Osteoblast (primary cell): Measurements from ENCODE around the gene TBCD. TPM values are rescaled to one million over a fixed set of nuclear protein-coding genes. Genes with fewer than 3 reads are reported as not detected.

Experiments
- DNase-seq: peaks from one replicate; pipeline ENCODE4 v3.0.0; 2011; ENCODE audit warnings: low spot score, mixed read lengths; ENCODE audit not compliant: insufficient read length; ENCODE audit errors: missing footprints
- H2AFZ ChIP-seq: 2 replicates; pipeline ENCODE4 v1.6.0; 2011; ENCODE audit warnings: mild to moderate bottlenecking, low read length
- H3K27ac ChIP-seq: 2 replicates; pipeline ENCODE4 v1.5.1; 2011; ENCODE audit warnings: mild to moderate bottlenecking, low read depth, low read length, moderate library complexity
- H3K27me3 ChIP-seq: 2 replicates; pipeline ENCODE4 v1.6.0; 2012; ENCODE audit warnings: mild to moderate bottlenecking, control low read depth, inconsistent platforms, low read length, moderate library complexity; ENCODE audit not compliant: insufficient read depth
- H3K36me3 ChIP-seq: 2 replicates; pipeline ENCODE4 v1.5.1; 2011; ENCODE audit warnings: mild to moderate bottlenecking, low read length, control low read depth, moderate library complexity; ENCODE audit not compliant: insufficient read depth
- H3K4me1 ChIP-seq: 2 replicates; pipeline ENCODE4 v1.5.1; 2011; ENCODE audit warnings: mild to moderate bottlenecking, low read length, control low read depth, moderate library complexity; ENCODE audit not compliant: insufficient read depth
- H3K4me2 ChIP-seq: 2 replicates; pipeline ENCODE4 v1.6.0; 2011; ENCODE audit warnings: mild to moderate bottlenecking, low read length; ENCODE audit not compliant: insufficient read depth
- H3K4me3 ChIP-seq: fragments of 200-600 bp; sonication (generic); 3 replicates; pipeline ENCODE4 v1.5.1; 2012; ENCODE audit warnings: mild to moderate bottlenecking, low read length, inconsistent platforms; ENCODE audit not compliant: insufficient read depth
- H3K79me2 ChIP-seq: 2 replicates; pipeline ENCODE4 v1.6.0; 2012; ENCODE audit warnings: mild to moderate bottlenecking, low read length, control low read depth, inconsistent platforms; ENCODE audit not compliant: insufficient read depth
- H3K9me3 ChIP-seq: 2 replicates; pipeline ENCODE4 v1.5.1; 2011; ENCODE audit warnings: low read depth, low read length, control low read depth
- H4K20me1 ChIP-seq: 2 replicates; pipeline ENCODE4 v1.6.0; 2012; ENCODE audit warnings: mild to moderate bottlenecking, low read length, control low read depth; ENCODE audit not compliant: insufficient read depth
- CTCF ChIP-seq: IDR thresholded peaks from 2 replicates; pipeline ENCODE4 v1.5.1; 2011; ENCODE audit warnings: mild to moderate bottlenecking, low read depth, low read length, moderate library complexity; ENCODE audit errors: extremely low read depth
- total RNA-seq: library from RNA; depleted of rRNA; stranded (reverse); fragments of >200 nt; gene quantifications from 2 replicates; pipeline ENCODE4 v1.2.3, GENCODE V29; 2012

The TBCD gene
- total RNA-seq, 1 donor: 29.0 TPM

- H3K79me2 ChIP-seq: peaks cover 30% of the 10 kb centered on the region
- no peak overlapping the region for H3K4me3 ChIP-seq
- H3K27me3 ChIP-seq: no peaks in the 10 kb centered on the region
- no peak for TF ChIP-seq CTCF
- peaks cover 13% of the 10 kb centered on the region for H3K36me3 ChIP-seq
- H3K4me2 ChIP-seq: no peak overlapping the region
- H4K20me1 ChIP-seq: no peaks in the 10 kb centered on the region
- no peak overlapping the region for H2AFZ ChIP-seq
- no peak overlapping the region for H3K27ac ChIP-seq
- DNase-seq: peak; percentile 36
- H3K4me1 ChIP-seq: peaks cover 7% of the 10 kb centered on the region
- H3K9me3 ChIP-seq: no peaks in the 10 kb centered on the region
Observed at GRCh38 chr17:82786427-82786826, 34.6 kb downstream of the TBCD start.

- peaks cover 9% of the 10 kb centered on the region for H3K36me3 ChIP-seq
- no peak overlapping the region for H3K4me2 ChIP-seq
- H3K4me1 ChIP-seq: peaks cover 10% of the 10 kb centered on the region
- H3K27me3 ChIP-seq: no peaks in the 10 kb centered on the region
- H3K9me3 ChIP-seq: no peaks in the 10 kb centered on the region
- H2AFZ ChIP-seq: no peak overlapping the region
- TF ChIP-seq CTCF: no peak
- H3K79me2 ChIP-seq: peaks cover 33% of the 10 kb centered on the region
- DNase-seq: peak; percentile 71
- H3K27ac ChIP-seq: no peak overlapping the region
- H4K20me1 ChIP-seq: no peaks in the 10 kb centered on the region
- H3K4me3 ChIP-seq: no peak overlapping the region
Observed at GRCh38 chr17:82787081-82787848, 35.4 kb downstream of the TBCD start.

GRCh38 chr17:82788206-82789001, 36.5 kb downstream of the TBCD start:
- no peaks in the 10 kb centered on the region for H3K9me3 ChIP-seq
- H2AFZ ChIP-seq: no peak overlapping the region
- H3K4me2 ChIP-seq: no peak overlapping the region
- H3K27me3 ChIP-seq: no peaks in the 10 kb centered on the region
- no peak overlapping the region for H3K27ac ChIP-seq
- peaks cover 10% of the 10 kb centered on the region for H3K4me1 ChIP-seq
- no peaks in the 10 kb centered on the region for H4K20me1 ChIP-seq
- TF ChIP-seq CTCF: no peak
- H3K36me3 ChIP-seq: peaks cover 4% of the 10 kb centered on the region
- peaks cover 38% of the 10 kb centered on the region for H3K79me2 ChIP-seq
- no peak overlapping the region for H3K4me3 ChIP-seq
- DNase-seq: peak; percentile 44

GRCh38 chr17:82789051-82789592, 37.3 kb downstream of the TBCD start:
- H3K27ac ChIP-seq: no peak overlapping the region
- peaks cover 43% of the 10 kb centered on the region for H3K79me2 ChIP-seq
- H3K4me1 ChIP-seq: peaks cover 10% of the 10 kb centered on the region
- H3K36me3 ChIP-seq: no peaks in the 10 kb centered on the region
- H3K4me2 ChIP-seq: no peak overlapping the region
- H3K27me3 ChIP-seq: no peaks in the 10 kb centered on the region
- no peak for TF ChIP-seq CTCF
- H3K4me3 ChIP-seq: no peak overlapping the region
- no peak overlapping the region for H2AFZ ChIP-seq
- peak; percentile 72 for DNase-seq
- no peaks in the 10 kb centered on the region for H4K20me1 ChIP-seq
- H3K9me3 ChIP-seq: no peaks in the 10 kb centered on the region
